Keratinocyte (primary cell): Measurements from ENCODE around the gene ARHGAP10. TPM values are rescaled to one million over a fixed set of nuclear protein-coding genes. Genes with fewer than 3 reads are reported as not detected.

Source experiments
- DNase-seq: peaks from one replicate; pipeline ENCODE4 v3.0.0-alpha.2; 2011; ENCODE audit warnings: low read depth, missing footprints, low spot score
- FAIRE-seq: peaks from 2 replicates; lab custom pipeline; 2011; peaks lifted over from hg19 to GRCh38; lab: Jason Lieb, UNC
- H2AFZ ChIP-seq: 2 replicates; pipeline ENCODE4 v1.6.0; 2012; ENCODE audit warnings: low read length, control low read depth, inconsistent platforms; ENCODE audit not compliant: control insufficient read depth
- H3K27ac ChIP-seq: 2 replicates; pipeline ENCODE4 v1.5.1; 2011; ENCODE audit warnings: low read length; ENCODE audit not compliant: control insufficient read depth, insufficient read depth
- H3K27me3 ChIP-seq: 3 replicates; pipeline ENCODE4 v1.6.0; 2011; ENCODE audit warnings: low read length; ENCODE audit not compliant: control insufficient read depth, insufficient read depth; ENCODE audit errors: extremely low read depth
- H3K36me3 ChIP-seq, 2 experiments: 2 replicates in 1 of 2; 3 replicates in 1 of 2; pipeline ENCODE4 v1.5.1; 2011; ENCODE audit warnings: low read length in 2 of 2, mild to moderate bottlenecking in 1 of 2; ENCODE audit not compliant: control insufficient read depth in 2 of 2, insufficient read depth in 2 of 2; ENCODE audit errors: extremely low read depth in 1 of 2
- H3K4me1 ChIP-seq: 3 replicates; pipeline ENCODE4 v1.5.1; 2011; ENCODE audit warnings: low read length; ENCODE audit not compliant: control insufficient read depth, insufficient read depth; ENCODE audit errors: extremely low read depth
- H3K4me2 ChIP-seq: 3 replicates; pipeline ENCODE4 v1.6.0; 2011; ENCODE audit warnings: low read depth, low read length; ENCODE audit not compliant: control insufficient read depth, insufficient read depth; ENCODE audit errors: extremely low read depth
- H3K4me3 ChIP-seq, 3 experiments: fragments of 200-600 bp in 1 of 3; sonication (generic) in 1 of 3; 2 replicates in 2 of 3; 3 replicates in 1 of 3; pipeline ENCODE4 v1.5.1; 2011 to 2016; ENCODE audit warnings: low read length in 3 of 3, mild to moderate bottlenecking in 3 of 3, control low read depth in 2 of 3, inconsistent platforms in 1 of 3, low read depth in 1 of 3, mixed read lengths in 1 of 3, mixed run types in 1 of 3, moderate library complexity in 1 of 3; ENCODE audit not compliant: control insufficient read depth in 2 of 3, insufficient read depth in 2 of 3; ENCODE audit errors: extremely low read depth in 1 of 3
- H3K79me2 ChIP-seq: 2 replicates; pipeline ENCODE4 v1.6.0; 2012; ENCODE audit warnings: low read length; ENCODE audit not compliant: control insufficient read depth, insufficient read depth
- H3K9ac ChIP-seq: 3 replicates; pipeline ENCODE4 v1.6.0; 2011; ENCODE audit warnings: low read length; ENCODE audit not compliant: control insufficient read depth, insufficient read depth; ENCODE audit errors: extremely low read depth
- H3K9me1 ChIP-seq: 3 replicates; pipeline ENCODE4 v1.6.0; 2011; ENCODE audit warnings: low read length; ENCODE audit not compliant: control insufficient read depth, insufficient read depth; ENCODE audit errors: extremely low read depth
- H3K9me3 ChIP-seq: 2 replicates; pipeline ENCODE4 v1.5.1; 2012; ENCODE audit warnings: low read depth, low read length; ENCODE audit not compliant: control insufficient read depth
- H4K20me1 ChIP-seq: 3 replicates; pipeline ENCODE4 v1.6.0; 2011; ENCODE audit warnings: low read length; ENCODE audit not compliant: control insufficient read depth, insufficient read depth; ENCODE audit errors: extremely low read depth
- EZH2 ChIP-seq: IDR thresholded peaks from one replicate; pipeline ENCODE4 v1.6.1; 2012; ENCODE audit warnings: inconsistent platforms, mild to moderate bottlenecking, low read length, moderate library complexity
- dilution Hi-C: fragments of 300-500 bp; cut with MboI; formaldehyde crosslinking; loops from one replicate; pipeline ENCODE4 v1.7.0; 2020; ENCODE audit warnings: low sequenced_read_pairs; ENCODE audit not compliant: extremely low pct_ligation_motif_present
- polyA plus RNA-seq, 5 experiments: library from polyadenylated mRNA; depleted of rRNA in 3 of 5; stranded (reverse) in 3 of 5; stranded (forward) in 1 of 5; unstranded in 1 of 5; fragments of >200 nt; gene quantifications; 1 replicate in 1 of 5; 2 replicates in 3 of 5; 3 replicates in 1 of 5; pipeline versions ENCODE4 v1.2.1 to v1.2.3, GENCODE V29; 2011 to 2012; ENCODE audit warnings: missing spikeins in 2 of 5, low read depth in 1 of 5, low replicate concordance in 1 of 5
- TF ChIP-seq, protein P1 (sequence below), 3 experiments: IDR thresholded peaks in 1 of 3; conservative IDR thresholded peaks in 1 of 3; optimal IDR thresholded peaks in 1 of 3; 2 replicates in 2 of 3; 3 replicates in 1 of 3; pipeline versions ENCODE3 to v1.5.1; 2011; ENCODE audit warnings: low read length in 3 of 3, mild to moderate bottlenecking in 3 of 3, moderate library complexity in 2 of 3, control low read depth in 1 of 3, inconsistent platforms in 1 of 3; ENCODE audit not compliant: insufficient read depth in 2 of 3; ENCODE audit errors: extremely low read depth in 1 of 3

Gene ARHGAP10
- polyA plus RNA-seq, 1 donor (not counting 4 experiments of a cell fraction or from before 2014, with no cell fraction given): 18.7 TPM

DNA sequence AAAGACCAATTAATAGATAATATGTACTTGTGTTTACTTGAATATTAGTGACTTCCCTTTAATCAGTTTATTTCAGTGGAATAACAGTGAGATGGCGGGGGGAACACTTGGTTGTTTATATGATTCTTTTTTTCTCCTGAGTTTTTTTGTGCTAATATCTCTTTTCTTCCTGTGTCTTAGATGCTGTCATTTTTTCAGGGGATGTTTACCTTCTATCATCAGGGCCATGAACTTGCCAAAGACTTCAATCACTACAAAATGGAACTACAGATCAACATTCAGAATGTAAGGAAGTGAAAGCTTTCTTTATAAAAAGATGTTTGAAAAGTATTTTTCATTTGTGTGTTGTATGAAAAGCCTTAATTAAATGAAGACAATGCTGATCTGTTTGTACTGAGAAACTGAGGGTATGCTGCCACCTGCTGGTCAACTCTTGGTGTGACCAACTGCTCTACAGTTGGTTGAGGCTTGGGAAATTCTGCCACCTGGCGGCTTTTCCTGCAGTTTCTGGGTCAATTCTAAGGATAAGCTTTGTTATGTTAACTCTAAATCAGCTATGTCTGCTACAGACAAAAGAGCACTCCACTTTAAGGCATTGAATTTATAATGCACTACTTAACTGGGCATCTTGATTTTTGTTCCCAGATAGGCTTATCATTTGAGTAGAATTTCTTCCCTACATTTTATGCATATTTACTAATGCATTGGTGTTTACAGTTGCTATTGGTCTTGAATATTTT is 134.8 kb downstream of the ARHGAP10 start:
- TF ChIP-seq, protein P1, sequence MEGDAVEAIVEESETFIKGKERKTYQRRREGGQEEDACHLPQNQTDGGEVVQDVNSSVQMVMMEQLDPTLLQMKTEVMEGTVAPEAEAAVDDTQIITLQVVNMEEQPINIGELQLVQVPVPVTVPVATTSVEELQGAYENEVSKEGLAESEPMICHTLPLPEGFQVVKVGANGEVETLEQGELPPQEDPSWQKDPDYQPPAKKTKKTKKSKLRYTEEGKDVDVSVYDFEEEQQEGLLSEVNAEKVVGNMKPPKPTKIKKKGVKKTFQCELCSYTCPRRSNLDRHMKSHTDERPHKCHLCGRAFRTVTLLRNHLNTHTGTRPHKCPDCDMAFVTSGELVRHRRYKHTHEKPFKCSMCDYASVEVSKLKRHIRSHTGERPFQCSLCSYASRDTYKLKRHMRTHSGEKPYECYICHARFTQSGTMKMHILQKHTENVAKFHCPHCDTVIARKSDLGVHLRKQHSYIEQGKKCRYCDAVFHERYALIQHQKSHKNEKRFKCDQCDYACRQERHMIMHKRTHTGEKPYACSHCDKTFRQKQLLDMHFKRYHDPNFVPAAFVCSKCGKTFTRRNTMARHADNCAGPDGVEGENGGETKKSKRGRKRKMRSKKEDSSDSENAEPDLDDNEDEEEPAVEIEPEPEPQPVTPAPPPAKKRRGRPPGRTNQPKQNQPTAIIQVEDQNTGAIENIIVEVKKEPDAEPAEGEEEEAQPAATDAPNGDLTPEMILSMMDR (optimal IDR thresholded peaks at IDR 0.05 in 1 of 3, IDR thresholded peaks at IDR 0.05 in 1 of 3, conservative IDR thresholded peaks at IDR 0.05 in 1 of 3; ENCODE audit: extremely low read depth in 1 of 3, insufficient read depth in 2 of 3, low read length in 3 of 3): peak; percentile 94 to 99 (median 94)
- TF ChIP-seq EZH2: no peak
- H3K4me1 ChIP-seq: no peaks in the 10 kb centered on the region
- DNase-seq (peak; percentile 62), FAIRE-seq (peak; percentile 97)
- dilution Hi-C loops: no loop called here
- peaks cover 3% of the 10 kb centered on the region for H3K79me2 ChIP-seq
- no peak overlapping the region for H2AFZ ChIP-seq
- no peak overlapping the region for H3K27ac ChIP-seq
- no peaks in the 10 kb centered on the region for H4K20me1 ChIP-seq
- H3K9ac ChIP-seq: no peak overlapping the region
- no peaks in the 10 kb centered on the region for H3K27me3 ChIP-seq
- H3K9me1 ChIP-seq: no peaks in the 10 kb centered on the region
- H3K4me3 ChIP-seq: no peak overlapping the region
- no peaks in the 10 kb centered on the region for H3K9me3 ChIP-seq
- no peak overlapping the region for H3K4me2 ChIP-seq
- H3K36me3 ChIP-seq: peaks cover 4 to 10% of the 10 kb centered on the region in 2 experiments

- no peak overlapping the region for H3K4me2 ChIP-seq
- no peak for TF ChIP-seq EZH2
- TF ChIP-seq, protein P1 (optimal IDR thresholded peaks at IDR 0.05 in 1 of 3, IDR thresholded peaks at IDR 0.05 in 1 of 3, conservative IDR thresholded peaks at IDR 0.05 in 1 of 3; ENCODE audit: extremely low read depth in 1 of 3, insufficient read depth in 2 of 3, low read length in 3 of 3): no peak
- DNase-seq (no peak), FAIRE-seq (no peak)
- H3K9me1 ChIP-seq: no peaks in the 10 kb centered on the region
- peaks cover 4 to 6% of the 10 kb centered on the region in 2 experiments for H3K36me3 ChIP-seq
- H3K9me3 ChIP-seq: no peaks in the 10 kb centered on the region
- no peaks in the 10 kb centered on the region for H3K27me3 ChIP-seq
- H3K9ac ChIP-seq: no peak overlapping the region
- no peak overlapping the region for H3K4me3 ChIP-seq
- dilution Hi-C loops: no loop called here
- no peaks in the 10 kb centered on the region for H3K79me2 ChIP-seq
- H3K27ac ChIP-seq: no peak overlapping the region
- H3K4me1 ChIP-seq: no peaks in the 10 kb centered on the region
- no peak overlapping the region for H2AFZ ChIP-seq
- no peaks in the 10 kb centered on the region for H4K20me1 ChIP-seq
Measured at GRCh38 chr4:147874109-147874508, 142.2 kb downstream of the ARHGAP10 start.
